ENCODE measurements around the gene CCDC102A. TPM values are rescaled to one million over a fixed set of nuclear protein-coding genes. Genes with fewer than 3 reads are reported as not detected.

The CCDC102A gene
- total and polyA plus RNA-seq, 2 donors (not counting 3 experiments of a cell fraction or from before 2014, with no cell fraction given), result 7.8 to 12.2 TPM

GRCh38 chr16:57470711-57471110 lies 65.7 kb downstream of the CCDC102A start:
- Histone ChIP-seq H3K9ac (replicated peaks; ENCODE audit: extremely low read depth, insufficient read depth, low read length) (no peak overlapping the region), H3K27ac (ENCODE audit: insufficient read depth, low read depth, low read length) (no peak overlapping the region), H3K9me3 (replicated peaks; ENCODE audit: control insufficient read depth, insufficient read depth, low read length) (no peaks in the 10 kb centered on the region), H2AFZ (ENCODE audit: low read depth, low read length) (no peak overlapping the region), H3K4me2 (ENCODE audit: insufficient read depth, low read length) (no peak overlapping the region), H3K79me2 (ENCODE audit: control insufficient read depth, insufficient read depth, low read length) (no peaks in the 10 kb centered on the region), H3K27me3 (ENCODE audit: control insufficient read depth in 2 of 2, insufficient read depth in 2 of 2, low read length in 2 of 2) (no peaks in the 10 kb centered on the region), H3K4me1 (ENCODE audit: control insufficient read depth, extremely low read depth, insufficient read depth, low read length) (peaks cover 9% of the 10 kb centered on the region), H3K4me3 (replicated peaks in 1 of 3; ENCODE audit: insufficient read depth in 1 of 3, low read depth in 1 of 3, low read length in 3 of 3) (no peak overlapping the region), H3K9me1 (replicated peaks; ENCODE audit: control insufficient read depth, extremely low read depth, insufficient read depth, low read length) (no peaks in the 10 kb centered on the region), H4K20me1 (replicated peaks; ENCODE audit: control insufficient read depth, extremely low read depth, insufficient read depth, low read length) (no peaks in the 10 kb centered on the region), H3K36me3 (ENCODE audit: control insufficient read depth in 2 of 2, extremely low read depth in 1 of 2, insufficient read depth in 2 of 2, low read length in 2 of 2) (peaks cover 13 to 58% of the 10 kb centered on the region in 2 experiments)
- BruUV-seq (replicated peaks), result no TSS peak
- dilution Hi-C loops (cut with MboI; ENCODE audit: extremely low pct_ligation_motif_present, low sequenced_read_pairs) (no loop called here), intact Hi-C loops (cut with micrococcal nuclease) (loop anchor here (10.0 kb wide), 1 partner anchor 174 kb away; no protein-coding TSS in a partner anchor)
- POLR2A ChIA-PET, result no interaction called here
- peak; percentile 90 for FAIRE-seq
- peak; percentile 38 for DNase-seq (ENCODE audit: low read depth, low spot score)
- CTCF ChIA-PET, result interaction anchor here (1.3 to 3.5 kb wide), 3 partner anchors 8 to 48 kb away, joined by 3 to 17 read pairs (median 10); partner anchors contain the start of gene POLR2C
- TF ChIP-seq MAX (IDR thresholded peaks at IDR 0.05; ENCODE audit: insufficient read depth, insufficient read length) (no peak), CTCF (IDR thresholded peaks at IDR 0.05; ENCODE audit: extremely low read depth in 1 of 2, insufficient read depth in 1 of 2, low read depth in 1 of 2, low read length in 2 of 2) (no peak), GATA2 (IDR thresholded peaks at IDR 0.05; ENCODE audit: insufficient read depth, insufficient read length, low read depth, low read length) (no peak), MYC (IDR thresholded peaks at IDR 0.05; ENCODE audit: low read depth, low read length) (no peak), EZH2 (IDR thresholded peaks at IDR 0.05; ENCODE audit: borderline replicate concordance, low read depth, low read length, severe bottlenecking) (no peak), POLR2A (IDR thresholded peaks at IDR 0.05; ENCODE audit: low read depth, low read length) (no peak), FOS (IDR thresholded peaks at IDR 0.05; ENCODE audit: borderline replicate concordance, insufficient read depth, low read length) (no peak), JUN (IDR thresholded peaks at IDR 0.05; ENCODE audit: borderline replicate concordance, insufficient read depth, insufficient read length, low read depth) (no peak), POLR2AphosphoS5 (IDR thresholded peaks at IDR 0.05; ENCODE audit: insufficient read depth, low read depth, low read length) (no peak)

Measured in endothelial cell of umbilical vein (primary cell).